Measurements from ENCODE around the gene GLDN.

The GLDN gene

DNA sequence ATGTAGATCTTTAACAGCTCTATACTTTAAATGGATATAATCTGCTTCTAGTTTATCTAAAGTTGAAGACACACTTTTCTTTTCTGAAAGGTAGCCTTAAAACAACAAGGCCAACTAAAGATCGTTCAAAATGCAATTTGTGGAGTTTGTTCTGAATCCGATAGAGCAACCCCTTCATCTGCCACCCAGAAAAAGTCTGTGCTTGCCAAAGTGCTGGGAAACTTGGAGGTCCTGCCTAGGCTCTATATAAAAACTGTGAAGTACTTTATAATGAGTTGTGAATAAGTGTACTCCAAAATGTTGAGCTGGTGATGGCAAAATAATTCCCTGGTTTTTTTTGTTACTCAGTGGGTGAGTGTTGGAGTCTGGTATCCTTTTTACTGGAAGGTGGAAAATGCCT lies 12.5 kb downstream of the GLDN start:
- DNase-seq (ENCODE audit: low read depth), result no peak
- TF ChIP-seq, protein P1, sequence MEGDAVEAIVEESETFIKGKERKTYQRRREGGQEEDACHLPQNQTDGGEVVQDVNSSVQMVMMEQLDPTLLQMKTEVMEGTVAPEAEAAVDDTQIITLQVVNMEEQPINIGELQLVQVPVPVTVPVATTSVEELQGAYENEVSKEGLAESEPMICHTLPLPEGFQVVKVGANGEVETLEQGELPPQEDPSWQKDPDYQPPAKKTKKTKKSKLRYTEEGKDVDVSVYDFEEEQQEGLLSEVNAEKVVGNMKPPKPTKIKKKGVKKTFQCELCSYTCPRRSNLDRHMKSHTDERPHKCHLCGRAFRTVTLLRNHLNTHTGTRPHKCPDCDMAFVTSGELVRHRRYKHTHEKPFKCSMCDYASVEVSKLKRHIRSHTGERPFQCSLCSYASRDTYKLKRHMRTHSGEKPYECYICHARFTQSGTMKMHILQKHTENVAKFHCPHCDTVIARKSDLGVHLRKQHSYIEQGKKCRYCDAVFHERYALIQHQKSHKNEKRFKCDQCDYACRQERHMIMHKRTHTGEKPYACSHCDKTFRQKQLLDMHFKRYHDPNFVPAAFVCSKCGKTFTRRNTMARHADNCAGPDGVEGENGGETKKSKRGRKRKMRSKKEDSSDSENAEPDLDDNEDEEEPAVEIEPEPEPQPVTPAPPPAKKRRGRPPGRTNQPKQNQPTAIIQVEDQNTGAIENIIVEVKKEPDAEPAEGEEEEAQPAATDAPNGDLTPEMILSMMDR (IDR thresholded peaks at IDR 0.05; ENCODE audit: control insufficient read depth, extremely low read depth, insufficient read depth), result no peak

DNA sequence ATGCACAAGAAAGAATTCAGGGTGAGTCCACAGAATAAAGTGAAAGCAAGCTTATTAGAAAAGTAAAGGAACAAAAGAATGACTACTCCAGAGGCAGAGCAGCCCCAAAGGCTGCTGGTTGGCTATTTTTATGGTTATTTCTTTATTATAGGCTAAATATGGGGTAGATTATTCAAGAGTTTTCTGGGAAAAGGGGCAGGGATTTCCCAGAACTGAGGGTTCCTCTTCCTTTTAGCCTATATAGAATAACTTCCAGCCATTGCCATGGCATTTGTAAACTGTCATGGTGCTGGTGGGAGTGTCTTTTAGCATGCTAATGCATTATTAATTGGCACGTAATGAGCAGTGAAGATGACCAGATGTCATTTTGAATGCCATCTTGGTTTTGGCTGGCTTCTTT lies 13.6 kb downstream of the GLDN start:
- TF ChIP-seq, protein P1 (IDR thresholded peaks at IDR 0.05; ENCODE audit: control insufficient read depth, extremely low read depth, insufficient read depth), result no peak
- no peak overlapping the region for H3K4me3 ChIP-seq (ENCODE audit: low read depth, low read length)
- no peak for DNase-seq (ENCODE audit: low read depth)

More for the DNA sequence above, 12.5 kb downstream of the GLDN start:
- H3K4me3 ChIP-seq (ENCODE audit: low read depth, low read length), result no peak overlapping the region

DNA sequence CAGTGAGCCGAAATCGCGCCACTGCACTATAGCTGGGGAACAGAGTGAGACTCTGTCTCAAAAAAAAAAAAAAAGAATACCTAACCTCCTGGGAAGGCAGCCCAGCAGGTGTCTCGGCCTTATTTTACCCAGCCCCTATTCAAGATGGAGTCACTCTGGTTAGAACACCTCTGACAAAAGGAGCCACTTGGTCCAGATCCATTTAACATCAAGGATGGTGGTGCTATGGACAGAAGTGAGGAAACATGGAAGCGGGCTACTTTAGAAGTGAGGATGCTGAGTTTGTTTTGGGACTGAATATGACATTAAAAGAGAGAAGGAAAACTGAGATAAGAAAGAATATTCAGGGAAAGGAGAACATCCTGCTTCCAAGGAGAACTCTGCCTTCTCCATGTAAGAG lies 14.7 kb downstream of the GLDN start:
- DNase-seq (ENCODE audit: low read depth), result no peak

DNA sequence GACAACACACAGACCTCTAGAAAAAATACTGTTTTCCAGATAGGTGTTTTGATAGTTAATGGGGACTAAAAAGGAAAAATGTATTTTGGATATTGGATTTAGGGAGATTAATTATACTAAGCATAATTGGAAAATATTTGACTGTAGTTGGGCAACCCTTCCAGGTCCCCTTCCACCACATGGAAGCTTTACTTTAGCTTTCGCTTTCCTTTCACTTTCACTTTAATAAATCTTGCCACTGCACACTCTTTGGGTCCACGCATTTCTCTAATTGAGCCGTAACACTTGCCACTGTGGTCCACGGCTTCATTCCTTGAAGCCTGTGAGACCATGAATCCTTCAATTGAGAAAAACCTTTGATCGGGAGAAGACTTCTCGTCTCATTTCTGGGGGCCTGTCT lies 15.5 kb downstream of the GLDN start:
- TF ChIP-seq, protein P1 (IDR thresholded peaks at IDR 0.05; ENCODE audit: control insufficient read depth, extremely low read depth, insufficient read depth), result no peak
- no peak for DNase-seq (ENCODE audit: low read depth)
- H3K4me3 ChIP-seq (ENCODE audit: low read depth, low read length), result no peak overlapping the region

More for the DNA sequence above, 14.7 kb downstream of the GLDN start:
- TF ChIP-seq, protein P1 (IDR thresholded peaks at IDR 0.05; ENCODE audit: control insufficient read depth, extremely low read depth, insufficient read depth), result no peak
- H3K4me3 ChIP-seq (ENCODE audit: low read depth, low read length), result no peak overlapping the region

DNA sequence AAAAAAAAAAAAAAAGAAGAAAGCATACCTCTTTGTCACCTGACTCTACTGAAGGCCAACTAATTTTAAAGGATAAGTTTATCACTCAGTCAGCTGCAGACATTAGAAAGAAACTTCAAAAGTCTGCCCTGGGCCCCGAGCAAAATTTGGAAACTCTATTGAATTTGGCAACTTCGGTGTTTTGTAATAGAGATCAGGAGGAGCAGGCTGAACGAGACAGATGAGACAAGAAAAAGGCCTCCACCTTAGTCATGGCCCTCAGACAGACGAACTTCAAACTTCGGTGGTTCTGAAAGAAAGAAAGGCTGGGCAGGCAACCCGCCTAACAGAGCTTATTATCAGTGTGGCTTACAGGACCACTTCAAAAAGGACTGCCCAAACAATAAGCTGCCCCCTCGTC lies 18.5 kb downstream of the GLDN start:
- no peak overlapping the region for H3K4me3 ChIP-seq (ENCODE audit: low read depth, low read length)
- DNase-seq (ENCODE audit: low read depth), result no peak
- TF ChIP-seq, protein P1 (IDR thresholded peaks at IDR 0.05; ENCODE audit: control insufficient read depth, extremely low read depth, insufficient read depth), result no peak

DNA sequence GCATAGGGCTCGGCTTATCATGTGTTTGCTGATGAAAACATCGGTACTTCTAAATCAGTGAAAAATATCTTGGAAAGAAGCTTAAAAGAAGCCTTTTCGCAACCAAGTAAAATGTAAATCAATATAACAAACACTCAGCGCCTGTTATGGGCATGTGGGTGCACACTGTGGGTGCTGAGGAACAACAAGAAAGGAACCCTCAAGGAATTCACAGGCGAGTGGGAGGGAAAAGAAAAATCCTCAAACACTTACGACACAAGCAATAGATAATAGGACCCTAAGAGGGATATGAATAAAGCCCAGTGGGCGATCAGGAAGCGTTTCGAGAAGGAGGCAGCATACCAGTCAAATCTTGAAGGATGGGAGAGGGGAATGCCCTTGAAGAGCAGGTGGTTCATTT lies 21.9 kb downstream of the GLDN start:
- H3K4me3 ChIP-seq (ENCODE audit: low read depth, low read length), result no peak overlapping the region
- TF ChIP-seq, protein P1 (IDR thresholded peaks at IDR 0.05; ENCODE audit: control insufficient read depth, extremely low read depth, insufficient read depth), result no peak
- no peak for DNase-seq (ENCODE audit: low read depth)

DNA sequence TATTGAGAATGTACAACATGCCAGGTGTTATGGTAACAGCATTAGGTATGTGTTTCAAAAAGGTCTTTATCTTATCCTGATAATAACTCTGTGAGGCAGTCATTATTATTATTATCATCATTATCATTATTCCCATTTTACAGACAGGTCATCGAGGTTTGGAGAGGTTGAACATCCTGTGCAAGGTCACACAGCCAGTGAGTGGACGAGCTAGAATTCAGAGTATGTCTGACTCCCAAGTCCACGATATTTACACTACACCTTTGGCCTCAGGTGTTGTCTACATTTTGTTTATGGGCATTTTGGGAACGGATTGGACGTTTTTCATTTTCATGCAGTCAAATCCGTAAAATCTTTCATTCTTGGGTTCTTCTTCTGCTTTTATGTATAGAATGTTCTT lies 24.0 kb downstream of the GLDN start:
- no peak for DNase-seq (ENCODE audit: low read depth)
- no peak overlapping the region for H3K4me3 ChIP-seq (ENCODE audit: low read depth, low read length)
- TF ChIP-seq, protein P1 (IDR thresholded peaks at IDR 0.05; ENCODE audit: control insufficient read depth, extremely low read depth, insufficient read depth), result no peak

All from LNCaP clone FGC (cell line).